HepG2 (cell line): ENCODE data around the gene INO80B. TPM values are rescaled to one million over a fixed set of nuclear protein-coding genes. Genes with fewer than 3 reads are reported as not detected.
A peak's percentile ranks its signal among the peaks of the same experiment; 100 is the strongest.

Experiments used
- CEBPB ChIP-seq: IDR thresholded peaks from 2 replicates; pipeline ENCODE4 v1.6.1; 2011; ENCODE audit warnings: low read depth, low read length, improper control_type of control experiment, borderline replicate concordance
- DRAP1 ChIP-seq: IDR thresholded peaks from 2 replicates; pipeline ENCODE4 v1.6.1; 2016; ENCODE audit warnings: missing genetic modification reagents, missing compliant biosample characterization
- ELF4 ChIP-seq: sonication (generic); formaldehyde crosslinking; IDR thresholded peaks from 2 replicates; pipeline ENCODE4 v1.5.0; 2020; ENCODE audit warnings: missing genetic modification reagents, mild to moderate bottlenecking, moderate library complexity, borderline replicate concordance
- IRF1 ChIP-seq: sonication (generic); formaldehyde crosslinking; IDR thresholded peaks from 2 replicates; pipeline ENCODE4 v1.4.0; 2020; ENCODE audit warnings: low read depth, mild to moderate bottlenecking, missing genetic modification reagents
- KLF6 ChIP-seq: IDR thresholded peaks from 2 replicates; pipeline ENCODE4 v1.8.0; 2016; ENCODE audit warnings: missing biosample characterization, missing genetic modification reagents
- MIXL1 ChIP-seq: IDR thresholded peaks from 2 replicates; pipeline ENCODE4 v1.6.1; 2016
- MTA1 ChIP-seq: sonication (generic); formaldehyde crosslinking; IDR thresholded peaks from 2 replicates; pipeline ENCODE4 v1.4.0; 2020; ENCODE audit warnings: missing genetic modification reagents, mild to moderate bottlenecking, borderline replicate concordance
- MYNN ChIP-seq: sonication (generic); formaldehyde crosslinking; IDR thresholded peaks from 2 replicates; pipeline ENCODE4 v1.4.0; 2020; ENCODE audit warnings: mild to moderate bottlenecking, low read depth, missing genetic modification reagents
- PHF8 ChIP-seq: sonication (generic); formaldehyde crosslinking; IDR thresholded peaks from 2 replicates; pipeline ENCODE4 v1.5.0; 2020; ENCODE audit warnings: missing genetic modification reagents
- RAD21 ChIP-seq: fragments of 450-650 bp; formaldehyde crosslinking; IDR thresholded peaks from 2 replicates; pipeline ENCODE4 v1.5.0; 2020; ENCODE audit warnings: mild to moderate bottlenecking
- SPEN ChIP-seq: sonication (generic); formaldehyde crosslinking; IDR thresholded peaks from 2 replicates; pipeline ENCODE4 v1.5.1; 2020; ENCODE audit warnings: low read depth, mild to moderate bottlenecking, missing genetic modification reagents
- STAG1 ChIP-seq: sonication (generic); formaldehyde crosslinking; IDR thresholded peaks from 2 replicates; pipeline ENCODE4 v1.4.0; 2020; ENCODE audit warnings: missing genetic modification reagents
- ZNF768 ChIP-seq: sonication (generic); formaldehyde crosslinking; IDR thresholded peaks from 2 replicates; pipeline ENCODE4 v1.4.0; 2020; ENCODE audit warnings: missing genetic modification reagents
- ZNF781 ChIP-seq: sonication (generic); formaldehyde crosslinking; IDR thresholded peaks from 2 replicates; pipeline ENCODE4 v1.5.1; 2020; ENCODE audit warnings: borderline replicate concordance, mild to moderate bottlenecking, missing genetic modification reagents; ENCODE audit errors: not compliant biosample characterization
- polyA plus RNA-seq, 8 experiments: library from polyadenylated mRNA; depleted of rRNA in 3 of 8; stranded (reverse) in 7 of 8; unstranded in 1 of 8; fragments of >200 nt; fragmentation: Illumina TruSeq in 4 of 8; extraction: Trizol in 4 of 8; gene quantifications; 2 replicates each; pipeline versions ENCODE4 v1.2.1 to v1.2.3, GENCODE V29; 2011 to 2016; ENCODE audit warnings: low read depth in 4 of 8, missing spikeins in 1 of 8, mixed read lengths in 1 of 8; ENCODE audit not compliant: insufficient read depth in 1 of 8
- total RNA-seq, 5 experiments: library from RNA; depleted of rRNA; stranded (reverse); fragments of >200 nt; fragmentation: Illumina TruSeq; extraction: Trizol; gene quantifications; 2 replicates each; pipeline ENCODE4 v1.2.3, GENCODE V29; 2016; ENCODE audit warnings: low read depth in 1 of 5
- TF ChIP-seq, protein P1 (sequence below): sonication (generic); formaldehyde crosslinking; IDR thresholded peaks from 2 replicates; pipeline ENCODE4 v1.5.0; 2020; ENCODE audit warnings: mild to moderate bottlenecking, missing genetic modification reagents, borderline replicate concordance
- TF ChIP-seq, protein P2 (sequence below): sonication (generic); formaldehyde crosslinking; IDR thresholded peaks from 2 replicates; pipeline ENCODE4 v1.4.0; 2020; ENCODE audit warnings: missing genetic modification reagents, mild to moderate bottlenecking, borderline replicate concordance

Gene INO80B
- total and polyA plus RNA-seq, 2 of the 13 experiments (the other 11 are each of a cell fraction or from before 2014, with no cell fraction given) = 6.2 to 14.5 TPM

- peak; percentile 31; the same call in 1 of the 2 replicates for TF ChIP-seq MIXL1 (CRISPR knock-in tag)
- peak; percentile 66 for TF ChIP-seq RAD21 (CRISPR knock-in tag)
- peak; percentile 31; the same call in 1 of the 2 replicates for TF ChIP-seq MYNN (CRISPR knock-in tag)
- no peak for TF ChIP-seq CEBPB
- TF ChIP-seq ZNF768 = no peak
- peak; percentile 27 for TF ChIP-seq STAG1 (CRISPR knock-in tag)
- TF ChIP-seq, protein P1, sequence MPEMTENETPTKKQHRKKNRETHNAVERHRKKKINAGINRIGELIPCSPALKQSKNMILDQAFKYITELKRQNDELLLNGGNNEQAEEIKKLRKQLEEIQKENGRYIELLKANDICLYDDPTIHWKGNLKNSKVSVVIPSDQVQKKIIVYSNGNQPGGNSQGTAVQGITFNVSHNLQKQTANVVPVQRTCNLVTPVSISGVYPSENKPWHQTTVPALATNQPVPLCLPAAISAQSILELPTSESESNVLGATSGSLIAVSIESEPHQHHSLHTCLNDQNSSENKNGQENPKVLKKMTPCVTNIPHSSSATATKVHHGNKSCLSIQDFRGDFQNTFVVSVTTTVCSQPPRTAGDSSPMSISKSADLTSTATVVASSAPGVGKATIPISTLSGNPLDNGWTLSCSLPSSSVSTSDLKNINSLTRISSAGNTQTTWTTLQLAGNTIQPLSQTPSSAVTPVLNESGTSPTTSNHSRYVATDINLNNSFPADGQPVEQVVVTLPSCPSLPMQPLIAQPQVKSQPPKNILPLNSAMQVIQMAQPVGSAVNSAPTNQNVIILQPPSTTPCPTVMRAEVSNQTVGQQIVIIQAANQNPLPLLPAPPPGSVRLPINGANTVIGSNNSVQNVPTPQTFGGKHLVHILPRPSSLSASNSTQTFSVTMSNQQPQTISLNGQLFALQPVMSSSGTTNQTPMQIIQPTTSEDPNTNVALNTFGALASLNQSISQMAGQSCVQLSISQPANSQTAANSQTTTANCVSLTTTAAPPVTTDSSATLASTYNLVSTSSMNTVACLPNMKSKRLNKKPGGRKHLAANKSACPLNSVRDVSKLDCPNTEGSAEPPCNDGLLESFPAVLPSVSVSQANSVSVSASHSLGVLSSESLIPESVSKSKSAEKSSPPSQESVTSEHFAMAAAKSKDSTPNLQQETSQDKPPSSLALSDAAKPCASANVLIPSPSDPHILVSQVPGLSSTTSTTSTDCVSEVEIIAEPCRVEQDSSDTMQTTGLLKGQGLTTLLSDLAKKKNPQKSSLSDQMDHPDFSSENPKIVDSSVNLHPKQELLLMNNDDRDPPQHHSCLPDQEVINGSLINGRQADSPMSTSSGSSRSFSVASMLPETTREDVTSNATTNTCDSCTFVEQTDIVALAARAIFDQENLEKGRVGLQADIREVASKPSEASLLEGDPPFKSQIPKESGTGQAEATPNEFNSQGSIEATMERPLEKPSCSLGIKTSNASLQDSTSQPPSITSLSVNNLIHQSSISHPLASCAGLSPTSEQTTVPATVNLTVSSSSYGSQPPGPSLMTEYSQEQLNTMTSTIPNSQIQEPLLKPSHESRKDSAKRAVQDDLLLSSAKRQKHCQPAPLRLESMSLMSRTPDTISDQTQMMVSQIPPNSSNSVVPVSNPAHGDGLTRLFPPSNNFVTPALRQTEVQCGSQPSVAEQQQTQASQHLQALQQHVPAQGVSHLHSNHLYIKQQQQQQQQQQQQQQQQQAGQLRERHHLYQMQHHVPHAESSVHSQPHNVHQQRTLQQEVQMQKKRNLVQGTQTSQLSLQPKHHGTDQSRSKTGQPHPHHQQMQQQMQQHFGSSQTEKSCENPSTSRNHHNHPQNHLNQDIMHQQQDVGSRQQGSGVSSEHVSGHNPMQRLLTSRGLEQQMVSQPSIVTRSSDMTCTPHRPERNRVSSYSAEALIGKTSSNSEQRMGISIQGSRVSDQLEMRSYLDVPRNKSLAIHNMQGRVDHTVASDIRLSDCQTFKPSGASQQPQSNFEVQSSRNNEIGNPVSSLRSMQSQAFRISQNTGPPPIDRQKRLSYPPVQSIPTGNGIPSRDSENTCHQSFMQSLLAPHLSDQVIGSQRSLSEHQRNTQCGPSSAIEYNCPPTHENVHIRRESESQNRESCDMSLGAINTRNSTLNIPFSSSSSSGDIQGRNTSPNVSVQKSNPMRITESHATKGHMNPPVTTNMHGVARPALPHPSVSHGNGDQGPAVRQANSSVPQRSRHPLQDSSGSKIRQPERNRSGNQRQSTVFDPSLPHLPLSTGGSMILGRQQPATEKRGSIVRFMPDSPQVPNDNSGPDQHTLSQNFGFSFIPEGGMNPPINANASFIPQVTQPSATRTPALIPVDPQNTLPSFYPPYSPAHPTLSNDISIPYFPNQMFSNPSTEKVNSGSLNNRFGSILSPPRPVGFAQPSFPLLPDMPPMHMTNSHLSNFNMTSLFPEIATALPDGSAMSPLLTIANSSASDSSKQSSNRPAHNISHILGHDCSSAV (CRISPR knock-in tag) = 0 out of 2 replicates have a peak, but pooled peaks have one; percentile 53
- TF ChIP-seq KLF6 (CRISPR knock-in tag) = peak; percentile 82; the same call in 1 of the 2 replicates
- TF ChIP-seq MTA1 (CRISPR knock-in tag) = peak; percentile 98
- TF ChIP-seq, protein P2, sequence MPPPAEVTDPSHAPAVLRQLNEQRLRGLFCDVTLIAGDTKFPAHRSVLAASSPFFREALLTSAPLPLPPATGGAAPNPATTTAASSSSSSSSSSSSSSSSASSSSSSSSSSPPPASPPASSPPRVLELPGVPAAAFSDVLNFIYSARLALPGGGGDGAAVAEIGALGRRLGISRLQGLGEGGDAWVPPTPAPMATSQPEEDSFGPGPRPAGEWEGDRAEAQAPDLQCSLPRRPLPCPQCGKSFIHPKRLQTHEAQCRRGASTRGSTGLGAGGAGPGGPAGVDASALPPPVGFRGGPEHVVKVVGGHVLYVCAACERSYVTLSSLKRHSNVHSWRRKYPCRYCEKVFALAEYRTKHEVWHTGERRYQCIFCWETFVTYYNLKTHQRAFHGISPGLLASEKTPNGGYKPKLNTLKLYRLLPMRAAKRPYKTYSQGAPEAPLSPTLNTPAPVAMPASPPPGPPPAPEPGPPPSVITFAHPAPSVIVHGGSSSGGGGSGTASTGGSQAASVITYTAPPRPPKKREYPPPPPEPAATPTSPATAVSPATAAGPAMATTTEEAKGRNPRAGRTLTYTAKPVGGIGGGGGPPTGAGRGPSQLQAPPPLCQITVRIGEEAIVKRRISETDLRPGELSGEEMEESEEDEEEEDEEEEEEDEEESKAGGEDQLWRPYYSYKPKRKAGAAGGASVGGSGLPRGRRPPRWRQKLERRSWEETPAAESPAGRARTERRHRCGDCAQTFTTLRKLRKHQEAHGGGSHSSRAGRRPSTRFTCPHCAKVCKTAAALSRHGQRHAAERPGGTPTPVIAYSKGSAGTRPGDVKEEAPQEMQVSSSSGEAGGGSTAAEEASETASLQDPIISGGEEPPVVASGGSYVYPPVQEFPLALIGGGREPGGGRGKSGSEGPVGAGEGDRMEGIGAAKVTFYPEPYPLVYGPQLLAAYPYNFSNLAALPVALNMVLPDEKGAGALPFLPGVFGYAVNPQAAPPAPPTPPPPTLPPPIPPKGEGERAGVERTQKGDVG = no peak
- TF ChIP-seq PHF8 (CRISPR knock-in tag) = peak; percentile 94
- TF ChIP-seq DRAP1 = peak; percentile 69; the same call in 1 of the 2 replicates
- peak; percentile 89; the same call in 1 of the 2 replicates for TF ChIP-seq ELF4 (CRISPR knock-in tag)
- TF ChIP-seq SPEN (CRISPR knock-in tag) = peak; percentile 88
- peak; percentile 89 for TF ChIP-seq ZNF781
- TF ChIP-seq IRF1 (CRISPR knock-in tag) = peak; percentile 54; the same call in 1 of the 2 replicates
These were observed 14.3 kb upstream of the INO80B start (continued) for GRCh38 chr2:74440378-74441169.
